GM04504 (cell line): ENCODE measurements around the gene CLDND1.
A peak's percentile ranks its signal among the peaks of the same experiment; 100 is the strongest.
"Not testable (repeated sequence)": the region's sequence is repeated elsewhere in the genome, so short reads cannot be mapped to it uniquely, and the experiment has no call there.

Source experiments
- DNase-seq: peaks from one replicate; pipeline ENCODE4 v3.0.0-alpha.2; 2012; ENCODE audit warnings: low read depth

The CLDND1 gene

GRCh38 chr3:98522544-98523281 is at the start of gene CLDND1:
Gene CLDND1, minus strand, starts transcription at chr3:98522902. Its CDS starts 1,478 bp downstream, at chr3:98521424.
- peak; percentile 92 for DNase-seq

GRCh38 chr3:98568402-98568801 is 45.7 kb upstream of the CLDND1 start:
- no peak for DNase-seq

- no peak for DNase-seq
These were observed 45.1 kb upstream of the CLDND1 start for GRCh38 chr3:98567666-98568270.

GRCh38 chr3:98565843-98566242 is 43.1 kb upstream of the CLDND1 start:
- DNase-seq, result no peak

- DNase-seq, result peak; percentile 18
These were observed 42.5 kb upstream of the CLDND1 start for GRCh38 chr3:98565237-98565643.

GRCh38 chr3:98564282-98565005 is 41.7 kb upstream of the CLDND1 start:
- no peak for DNase-seq

GRCh38 chr3:98563661-98564281 is 41.1 kb upstream of the CLDND1 start:
- DNase-seq, result peak; percentile 41

GRCh38 chr3:98561727-98562521 is 39.2 kb upstream of the CLDND1 start:
- DNase-seq, result no peak

GRCh38 chr3:98560911-98561310 is 38.2 kb upstream of the CLDND1 start:
- no peak for DNase-seq

- DNase-seq, result not testable (repeated sequence)
These were observed 37.1 kb upstream of the CLDND1 start for GRCh38 chr3:98559769-98560168.

- no peak for DNase-seq
These were observed 35.6 kb upstream of the CLDND1 start for GRCh38 chr3:98558100-98558827.

GRCh38 chr3:98557324-98558010 is 34.8 kb upstream of the CLDND1 start:
- no peak for DNase-seq

- no peak for DNase-seq
These were observed 33.7 kb upstream of the CLDND1 start for GRCh38 chr3:98556164-98557130.

- DNase-seq, result no peak
These were observed 32.3 kb upstream of the CLDND1 start for GRCh38 chr3:98555025-98555379.

- no peak for DNase-seq
These were observed 31.9 kb upstream of the CLDND1 start for GRCh38 chr3:98554580-98554979.

- DNase-seq, result no peak
These were observed 31.1 kb upstream of the CLDND1 start for GRCh38 chr3:98553753-98554152.

GRCh38 chr3:98553021-98553563 is 30.4 kb upstream of the CLDND1 start:
- DNase-seq, result no peak

- no peak for DNase-seq
These were observed 29.7 kb upstream of the CLDND1 start for GRCh38 chr3:98552232-98553020.
